Mesothelial cell of epicardium (in vitro differentiated cells): ENCODE measurements around the gene KLHL29. TPM values are rescaled to one million over a fixed set of nuclear protein-coding genes. Genes with fewer than 3 reads are reported as not detected.

Source experiments
- DNase-seq, 2 experiments: peaks; one replicate each; pipeline ENCODE4 v3.0.0; 2021; ENCODE audit warnings: low spot score in 2 of 2; ENCODE audit not compliant: unreplicated experiment in 2 of 2
- H3K27ac Mint-ChIP-seq: 2 replicates; pipeline ENCODE4 v1.8.0; 2021; ENCODE audit warnings: mixed read lengths
- H3K27me3 Mint-ChIP-seq: 2 replicates; pipeline ENCODE4 v1.8.0; 2021; ENCODE audit warnings: low read depth, mixed read lengths
- H3K36me3 Mint-ChIP-seq: 2 replicates; pipeline ENCODE4 v1.8.0; 2021; ENCODE audit warnings: mixed read lengths
- H3K4me1 Mint-ChIP-seq: 2 replicates; pipeline ENCODE4 v1.8.0; 2021; ENCODE audit warnings: mixed read lengths
- H3K4me3 Mint-ChIP-seq: 2 replicates; pipeline ENCODE4 v1.8.0; 2021; ENCODE audit warnings: mild to moderate bottlenecking, moderate library complexity, mixed read lengths
- H3K9me3 Mint-ChIP-seq: 2 replicates; pipeline ENCODE4 v1.8.0; 2021; ENCODE audit warnings: mixed read lengths
- CTCF ChIP-seq: fragments of 200-600 bp; sonication (generic); IDR thresholded peaks from one replicate; pipeline ENCODE4 v1.5.0; 2021; ENCODE audit warnings: antibody characterized with exemption; ENCODE audit not compliant: unreplicated experiment
- total RNA-seq: library from RNA; stranded (reverse); gene quantifications from 3 replicates; pipeline ENCODE4 v1.2.1, GENCODE V29; 2021

KLHL29 gene
- total RNA-seq, 1 donor from 2014 or later: 28.3 TPM

DNA sequence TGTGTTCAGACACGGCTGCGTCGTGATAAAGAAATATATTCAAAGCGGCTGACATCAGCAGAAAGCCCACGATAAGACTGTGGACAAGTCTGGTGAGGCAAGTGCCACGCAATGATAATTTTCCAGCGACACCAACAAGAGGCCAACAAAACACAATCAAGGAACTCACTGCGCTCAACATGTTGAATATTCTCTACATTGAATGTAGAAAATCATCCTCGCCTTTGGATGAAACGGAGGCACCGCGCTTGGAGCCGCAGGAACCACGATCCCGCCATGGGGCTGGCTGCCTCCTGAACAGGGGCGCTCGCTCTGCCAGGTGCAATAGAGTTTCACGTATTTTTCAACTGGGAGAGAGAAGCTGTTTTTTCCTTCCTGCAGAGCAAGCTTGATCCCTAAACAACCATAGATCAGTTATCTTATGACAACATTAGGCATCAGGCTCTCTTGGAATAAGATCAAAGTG, 321.7 kb downstream of the KLHL29 start:
- Mint-ChIP-seq H3K4me1 (peaks cover 9% of the 10 kb centered on the region), H3K4me3 (no peak overlapping the region), H3K27me3 (no peaks in the 10 kb centered on the region), H3K36me3 (peaks cover 37% of the 10 kb centered on the region), H3K27ac (peak overlapping the region; percentile 35), H3K9me3 (no peaks in the 10 kb centered on the region)
- no peak for TF ChIP-seq CTCF
- DNase-seq: no peak

GRCh38 chr2:23707096-23707495, 322.1 kb downstream of the KLHL29 start:
- H3K27ac Mint-ChIP-seq: peak overlapping the region; percentile 35
- H3K27me3 Mint-ChIP-seq: no peaks in the 10 kb centered on the region
- no peaks in the 10 kb centered on the region for H3K9me3 Mint-ChIP-seq
- DNase-seq: no peak
- TF ChIP-seq CTCF: no peak
- peaks cover 9% of the 10 kb centered on the region for H3K4me1 Mint-ChIP-seq
- no peak overlapping the region for H3K4me3 Mint-ChIP-seq
- H3K36me3 Mint-ChIP-seq: peaks cover 37% of the 10 kb centered on the region

GRCh38 chr2:23708771-23709170, 323.8 kb downstream of the KLHL29 start:
- H3K4me1 Mint-ChIP-seq: peaks cover 9% of the 10 kb centered on the region
- TF ChIP-seq CTCF: no peak
- no peak overlapping the region for H3K27ac Mint-ChIP-seq
- no peak overlapping the region for H3K4me3 Mint-ChIP-seq
- no peak for DNase-seq
- H3K36me3 Mint-ChIP-seq: peaks cover 37% of the 10 kb centered on the region
- no peaks in the 10 kb centered on the region for H3K9me3 Mint-ChIP-seq
- H3K27me3 Mint-ChIP-seq: no peaks in the 10 kb centered on the region

GRCh38 chr2:23709311-23709710, 324.3 kb downstream of the KLHL29 start:
- no peak overlapping the region for H3K4me3 Mint-ChIP-seq
- H3K27ac Mint-ChIP-seq: no peak overlapping the region
- H3K4me1 Mint-ChIP-seq: peaks cover 9% of the 10 kb centered on the region
- peaks cover 37% of the 10 kb centered on the region for H3K36me3 Mint-ChIP-seq
- no peaks in the 10 kb centered on the region for H3K9me3 Mint-ChIP-seq
- no peaks in the 10 kb centered on the region for H3K27me3 Mint-ChIP-seq
- no peak for DNase-seq
- TF ChIP-seq CTCF: no peak

- H3K27me3 Mint-ChIP-seq: no peaks in the 10 kb centered on the region
- no peak for TF ChIP-seq CTCF
- H3K36me3 Mint-ChIP-seq: peaks cover 20% of the 10 kb centered on the region
- peaks cover 4% of the 10 kb centered on the region for H3K4me1 Mint-ChIP-seq
- H3K27ac Mint-ChIP-seq: no peak overlapping the region
- H3K9me3 Mint-ChIP-seq: no peaks in the 10 kb centered on the region
- H3K4me3 Mint-ChIP-seq: no peak overlapping the region
- DNase-seq: no peak
Observed at GRCh38 chr2:23711979-23712755, 327.2 kb downstream of the KLHL29 start.
